CD8-positive, alpha-beta memory T cell (primary cell): ENCODE results near the gene CACYBP. TPM values are rescaled to one million over a fixed set of nuclear protein-coding genes. Genes with fewer than 3 reads are reported as not detected.
A peak's percentile ranks its signal among the peaks of the same experiment; 100 is the strongest.

Experiments used
- CTCF ChIA-PET: fragments of 350-600 bp; sonication (Branson Sonifier 250); formaldehyde crosslinking; loops from one replicate; lab custom pipeline; 2021; ENCODE audit warnings: antibody characterized with exemption; lab: Charles Lee
- POLR2A ChIA-PET: fragments of 350-600 bp; sonication (Branson Sonifier 250); formaldehyde crosslinking; loops from one replicate; lab custom pipeline; 2021; ENCODE audit warnings: antibody characterized with exemption; lab: Charles Lee
- DNase-seq, 5 donors: peaks; one replicate each; pipeline versions ENCODE4 v3.0.0 to v3.0.0-alpha.2; 2020 to 2022; ENCODE audit warnings: mixed read lengths in 1 of 5
- H3K27ac ChIP-seq: one replicate; pipeline ENCODE4 v1.7.0; 2013; ENCODE audit warnings: low read depth, mild to moderate bottlenecking, low read length, moderate library complexity
- H3K27me3 ChIP-seq: 2 replicates; pipeline ENCODE4 v1.7.0; 2013; ENCODE audit warnings: low read length, mild to moderate bottlenecking; ENCODE audit not compliant: insufficient read depth, poor library complexity, severe bottlenecking
- H3K36me3 ChIP-seq: 2 replicates; pipeline ENCODE4 v1.7.0; 2013; ENCODE audit warnings: mild to moderate bottlenecking, low read length, moderate library complexity; ENCODE audit not compliant: insufficient read depth
- H3K4me1 ChIP-seq: 2 replicates; pipeline ENCODE4 v1.7.0; 2013; ENCODE audit warnings: mild to moderate bottlenecking, low read length, moderate library complexity; ENCODE audit not compliant: insufficient read depth
- H3K4me3 ChIP-seq: 2 replicates; pipeline ENCODE4 v1.7.0; 2013; ENCODE audit warnings: mild to moderate bottlenecking, low read length
- H3K9me3 ChIP-seq: 2 replicates; pipeline ENCODE4 v1.7.0; 2013; ENCODE audit warnings: mild to moderate bottlenecking, low read length
- H3K27ac Mint-ChIP-seq, 8 donors: one replicate each; pipeline ENCODE4 v1.8.0; 2020 to 2021; ENCODE audit warnings: mixed read lengths in 8 of 8, mild to moderate bottlenecking in 6 of 8, inconsistent platforms in 3 of 8, moderate library complexity in 3 of 8
- H3K27me3 Mint-ChIP-seq, 2 donors: one replicate each; pipeline ENCODE4 v1.8.0; 2020 to 2021; ENCODE audit warnings: mixed read lengths in 2 of 2, mild to moderate bottlenecking in 1 of 2, moderate library complexity in 1 of 2
- H3K36me3 Mint-ChIP-seq, 3 donors: one replicate each; pipeline ENCODE4 v1.8.0; 2020 to 2021; ENCODE audit warnings: mixed read lengths in 3 of 3, inconsistent platforms in 1 of 3, mild to moderate bottlenecking in 1 of 3
- H3K4me1 Mint-ChIP-seq, 3 donors: one replicate each; pipeline ENCODE4 v1.8.0; 2020 to 2021; ENCODE audit warnings: mixed read lengths in 3 of 3, inconsistent platforms in 1 of 3, mild to moderate bottlenecking in 1 of 3
- H3K4me3 Mint-ChIP-seq, 7 donors: one replicate each; pipeline ENCODE4 v1.8.0; 2020 to 2021; ENCODE audit warnings: mixed read lengths in 7 of 7, mild to moderate bottlenecking in 6 of 7, moderate library complexity in 4 of 7, inconsistent platforms in 2 of 7
- H3K9me3 Mint-ChIP-seq, 5 donors: one replicate each; pipeline ENCODE4 v1.8.0; 2020 to 2022; ENCODE audit warnings: mixed read lengths in 5 of 5, mild to moderate bottlenecking in 3 of 5, moderate library complexity in 2 of 5, inconsistent platforms in 1 of 5
- polyA plus RNA-seq: library from polyadenylated mRNA; unstranded; fragments of 300-500 nt; fragmentation: Illumina TruSeq; gene quantifications from one replicate; pipeline ENCODE4 v1.2.3, GENCODE V29; 2021
- total RNA-seq, 2 experiments: library from RNA; stranded (reverse); gene quantifications; one replicate each; pipeline ENCODE4 v1.2.3, GENCODE V29; 2021

CACYBP gene
- total and polyA plus RNA-seq, 3 experiments from 2014 or later, result 166 to 372 (median 345) TPM

DNA sequence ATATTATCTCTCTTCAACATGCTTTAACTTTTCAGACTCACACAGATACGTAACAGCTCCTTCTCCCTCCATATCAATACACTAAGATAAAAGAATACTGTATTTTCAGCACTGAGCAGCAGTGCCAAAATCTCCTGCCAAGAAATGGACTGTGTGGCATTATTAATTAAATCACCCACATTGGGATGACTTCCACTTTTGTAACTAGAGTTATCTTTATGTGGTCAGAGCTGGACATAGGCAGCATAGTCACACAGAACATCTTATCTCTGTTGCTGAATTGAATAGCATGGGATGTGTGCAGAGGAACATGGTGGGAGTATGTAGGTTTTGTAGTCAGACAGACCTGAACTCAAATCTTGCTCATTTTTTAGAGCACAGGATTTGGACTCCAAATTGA lies 41.4 kb upstream of the CACYBP start:
- Mint-ChIP-seq H3K27me3 (no peaks in the 10 kb centered on the region), H3K4me1 (peaks cover 28 to 52% (median 51%) of the 10 kb centered on the region in 3 donors), H3K4me3 (peak overlapping the region in 2 of 7 donors; percentile 16 to 28), H3K36me3 (peaks cover 0 to 14% (median 5%) of the 10 kb centered on the region in 3 donors), H3K9me3 (no peaks in the 10 kb centered on the region), H3K27ac (peak overlapping the region in 4 of 8 donors; percentile 30 to 55 (median 50))
- Histone ChIP-seq H3K27me3 (no peaks in the 10 kb centered on the region), H3K9me3 (no peaks in the 10 kb centered on the region), H3K4me3 (no peak overlapping the region), H3K4me1 (peaks cover 11% of the 10 kb centered on the region), H3K36me3 (no peaks in the 10 kb centered on the region), H3K27ac (no peak overlapping the region)
- DNase-seq, result no peak
- POLR2A ChIA-PET, result no interaction called here
- CTCF ChIA-PET, result no interaction called here

DNA sequence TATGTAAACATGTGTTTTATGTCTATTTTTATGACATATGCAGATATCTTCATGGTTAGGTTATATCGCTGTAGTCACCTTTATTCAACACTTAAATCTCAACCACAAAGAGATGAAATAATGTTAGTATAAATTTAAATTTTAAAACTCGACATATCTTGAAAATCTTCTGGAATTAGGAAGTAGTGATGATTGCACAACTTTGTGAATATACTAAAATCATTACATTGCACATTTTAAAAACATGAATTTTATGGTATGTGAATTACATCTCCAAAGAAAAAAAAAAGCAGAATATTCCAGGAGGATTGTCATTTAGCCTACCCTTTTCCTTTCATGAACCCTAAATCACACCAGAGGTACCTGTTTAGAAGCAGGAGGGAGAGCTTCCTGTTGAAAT lies 39.4 kb upstream of the CACYBP start:
- Histone ChIP-seq H3K27ac (no peak overlapping the region), H3K4me3 (no peak overlapping the region), H3K36me3 (no peaks in the 10 kb centered on the region), H3K4me1 (peaks cover 30% of the 10 kb centered on the region), H3K9me3 (no peaks in the 10 kb centered on the region), H3K27me3 (no peaks in the 10 kb centered on the region)
- ChIA-PET POLR2A (no interaction called here), CTCF (no interaction called here)
- no peak for DNase-seq
- Mint-ChIP-seq H3K27ac (no peak overlapping the region), H3K4me1 (peaks cover 33 to 52% (median 51%) of the 10 kb centered on the region in 3 donors), H3K9me3 (no peaks in the 10 kb centered on the region), H3K4me3 (no peak overlapping the region), H3K27me3 (no peaks in the 10 kb centered on the region), H3K36me3 (peaks cover 0 to 19% (median 5%) of the 10 kb centered on the region in 3 donors)

DNA sequence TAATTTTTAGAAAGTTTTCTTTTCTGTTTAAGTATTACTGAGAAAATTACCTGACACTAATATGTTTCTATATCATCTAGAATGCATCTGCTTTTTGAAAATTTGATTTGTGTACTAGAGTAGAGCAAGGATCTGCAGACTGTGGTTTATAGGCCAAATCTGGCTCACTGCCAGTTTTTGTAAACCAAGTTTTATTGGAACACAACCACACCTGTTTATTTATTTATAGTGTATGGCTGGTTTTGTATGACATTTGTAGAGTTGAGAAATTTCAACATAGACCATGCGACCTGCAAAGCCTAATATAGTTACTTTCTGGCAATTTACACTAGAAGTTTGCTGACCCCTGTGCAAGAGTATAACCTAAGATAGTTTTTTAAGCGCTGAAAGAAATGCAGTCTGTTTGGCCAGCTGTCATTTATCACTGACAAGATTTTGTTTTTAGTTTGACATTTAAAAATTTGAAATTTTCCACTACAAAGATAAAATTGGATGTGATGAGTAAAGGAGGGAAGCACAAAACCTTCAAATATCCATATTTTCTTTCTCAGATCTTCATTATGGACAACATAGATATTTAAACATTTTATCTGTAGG lies 36.1 kb upstream of the CACYBP start:
- peak overlapping the region; percentile 80 for H3K27ac ChIP-seq
- H3K9me3 Mint-ChIP-seq, result no peaks in the 10 kb centered on the region
- POLR2A ChIA-PET, result interaction anchor here (0.6 to 8.3 kb wide), 7 partner anchors 9 to 810 kb away, joined by 3 to 123 read pairs (median 4); partner anchors contain the start of gene CACYBP
- no peak for DNase-seq
- peaks cover 0 to 9% (median 2%) of the 10 kb centered on the region in 3 donors for H3K36me3 Mint-ChIP-seq
- peak overlapping the region; percentile 82 to 99 (median 94) for H3K27ac Mint-ChIP-seq
- H3K27me3 ChIP-seq, result no peaks in the 10 kb centered on the region
- peaks cover 47 to 60% (median 56%) of the 10 kb centered on the region in 3 donors for H3K4me1 Mint-ChIP-seq
- peaks cover 56% of the 10 kb centered on the region for H3K4me1 ChIP-seq
- no peaks in the 10 kb centered on the region for H3K36me3 ChIP-seq
- no peaks in the 10 kb centered on the region for H3K27me3 Mint-ChIP-seq
- H3K9me3 ChIP-seq, result no peaks in the 10 kb centered on the region
- peak overlapping the region in 6 of 7 donors; percentile 15 to 87 (median 78) for H3K4me3 Mint-ChIP-seq
- no peak overlapping the region for H3K4me3 ChIP-seq
- CTCF ChIA-PET, result interaction anchor here (0.7 to 1.9 kb wide), 3 partner anchors 21 to 164 kb away, joined by 3 to 6 read pairs (median 5); partner anchors contain the start of gene CACYBP

DNA sequence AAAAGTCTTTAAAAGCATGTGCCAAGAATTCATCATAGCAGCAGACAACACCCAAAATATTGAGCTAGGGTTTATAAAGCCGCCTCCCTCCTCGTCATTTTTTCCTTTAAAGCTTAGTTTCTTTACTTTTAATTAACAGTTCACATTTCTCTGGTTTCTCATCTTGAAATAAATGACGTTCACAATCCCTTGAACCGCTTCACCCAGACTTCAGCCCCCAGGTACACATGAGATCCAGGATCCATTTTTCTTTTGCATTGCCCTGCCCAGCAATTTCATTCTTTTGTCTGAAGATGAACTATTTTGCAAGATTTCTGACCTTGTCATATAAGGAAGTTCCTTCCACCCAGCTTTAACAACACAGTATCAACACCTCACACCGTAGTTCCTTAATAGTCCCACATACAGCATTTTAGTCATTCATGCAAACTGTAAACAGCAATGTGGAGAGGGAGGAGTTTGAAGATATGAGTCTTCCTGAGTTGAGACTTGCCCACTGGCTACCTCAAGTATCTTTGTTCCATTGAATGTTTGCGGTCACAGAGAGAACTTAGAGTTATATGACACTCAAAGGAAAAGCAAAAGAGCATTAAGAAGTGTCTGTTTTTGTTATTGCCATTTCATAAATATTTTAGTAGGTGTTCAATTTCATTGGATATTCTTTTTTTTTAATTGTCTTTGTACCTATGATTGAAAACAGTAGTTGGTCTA lies 35.3 kb upstream of the CACYBP start:
- peak in 3 of 5 donors; percentile 46 to 67 (median 60) for DNase-seq
- CTCF ChIA-PET, result interaction anchor here (0.7 to 3.2 kb wide), 4 partner anchors 20 to 165 kb away, joined by 3 to 12 read pairs (median 4); no protein-coding TSS in a partner anchor
- no peaks in the 10 kb centered on the region for H3K27me3 Mint-ChIP-seq

DNA sequence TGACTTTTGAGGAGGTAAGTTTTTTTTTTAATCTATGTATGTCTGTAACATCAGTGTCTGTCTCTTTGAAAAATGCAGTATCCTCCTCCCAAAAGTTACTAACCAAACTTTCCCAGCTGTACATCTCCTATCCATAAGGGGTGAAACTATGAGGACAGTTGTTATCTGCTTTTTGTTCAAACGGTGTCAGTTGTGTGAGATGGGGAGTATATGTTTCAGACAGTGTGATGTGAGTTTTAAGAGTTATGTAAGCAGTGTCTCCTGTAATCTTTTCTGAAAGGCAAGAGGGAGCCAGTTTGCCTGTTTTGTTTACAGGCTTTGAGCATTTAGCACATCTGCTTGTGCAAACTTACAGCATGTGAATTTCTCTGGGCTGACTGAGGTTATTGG lies 34.8 kb upstream of the CACYBP start:
- H3K27me3 ChIP-seq, result no peaks in the 10 kb centered on the region
- POLR2A ChIA-PET, result interaction anchor here (2.9 to 8.3 kb wide), 2 partner anchors 34 to 165 kb away, joined by 17 to 123 read pairs; partner anchors contain the start of gene CACYBP
- H3K27ac Mint-ChIP-seq, result peak overlapping the region; percentile 82 to 99 (median 94)
- no peaks in the 10 kb centered on the region for H3K9me3 Mint-ChIP-seq
- H3K4me1 ChIP-seq, result peaks cover 68% of the 10 kb centered on the region
- DNase-seq, result peak in 2 of 5 donors; percentile 38 to 63
- H3K4me3 Mint-ChIP-seq, result peak overlapping the region; percentile 27 to 89 (median 85)
- H3K4me1 Mint-ChIP-seq, result peaks cover 60 to 68% (median 64%) of the 10 kb centered on the region in 3 donors
- peak overlapping the region; percentile 80 for H3K27ac ChIP-seq
- H3K4me3 ChIP-seq, result peak overlapping the region; percentile 50
- CTCF ChIA-PET, result interaction anchor here (0.9 to 3.2 kb wide), 7 partner anchors 12 to 159 kb away, joined by 3 to 12 read pairs (median 5); no protein-coding TSS in a partner anchor
- peaks cover 0 to 16% (median 2%) of the 10 kb centered on the region in 3 donors for H3K36me3 Mint-ChIP-seq
- H3K27me3 Mint-ChIP-seq, result no peaks in the 10 kb centered on the region
- no peaks in the 10 kb centered on the region for H3K9me3 ChIP-seq
- no peaks in the 10 kb centered on the region for H3K36me3 ChIP-seq

More for the DNA sequence above, 35.3 kb upstream of the CACYBP start:
- H3K27me3 ChIP-seq, result no peaks in the 10 kb centered on the region
- Mint-ChIP-seq H3K27ac (peak overlapping the region; percentile 82 to 99 (median 94)), H3K36me3 (peaks cover 0 to 13% (median 2%) of the 10 kb centered on the region in 3 donors), H3K9me3 (no peaks in the 10 kb centered on the region), H3K4me1 (peaks cover 55 to 63% (median 61%) of the 10 kb centered on the region in 3 donors), H3K4me3 (peak overlapping the region; percentile 27 to 89 (median 85))
- H3K4me3 ChIP-seq, result peak overlapping the region; percentile 50
- peak overlapping the region; percentile 80 for H3K27ac ChIP-seq
- no peaks in the 10 kb centered on the region for H3K9me3 ChIP-seq
- POLR2A ChIA-PET, result interaction anchor here (0.6 to 8.3 kb wide), 6 partner anchors 10 to 811 kb away, joined by 3 to 123 read pairs (median 4); partner anchors contain the start of gene CACYBP
- no peaks in the 10 kb centered on the region for H3K36me3 ChIP-seq
- H3K4me1 ChIP-seq, result peaks cover 63% of the 10 kb centered on the region

DNA sequence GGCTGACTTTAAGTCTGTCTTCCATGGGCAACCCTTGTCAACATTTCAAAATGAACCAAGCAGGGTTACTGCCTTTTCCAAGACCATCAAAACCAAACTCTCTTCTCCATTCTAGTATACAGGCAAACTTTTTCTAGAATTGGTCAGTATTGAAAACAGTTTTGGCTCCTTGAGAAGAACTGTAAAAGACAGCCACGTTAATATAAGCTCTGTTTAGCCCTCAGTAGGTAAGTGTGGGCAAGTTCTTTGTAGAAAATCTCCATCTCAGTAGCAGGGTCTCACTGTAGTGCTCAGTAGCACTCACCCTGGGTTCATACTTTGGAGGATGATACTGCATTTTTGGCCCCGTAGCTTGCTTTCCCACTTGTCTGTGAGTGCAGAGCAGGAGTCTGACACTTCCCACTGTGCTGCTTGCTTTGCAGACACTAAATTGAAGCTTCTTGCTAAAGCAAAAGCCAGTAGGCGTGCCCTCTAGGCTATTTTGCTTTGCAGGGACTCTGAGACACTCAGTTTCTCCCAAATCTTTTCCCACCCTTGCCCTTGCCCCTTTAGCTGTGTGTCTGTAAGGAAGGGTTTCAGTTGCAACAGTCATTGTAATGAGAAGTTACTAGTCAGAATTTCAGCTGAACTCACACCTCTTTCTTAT lies 34.3 kb upstream of the CACYBP start:
- CTCF ChIA-PET, result interaction anchor here (1.0 to 3.2 kb wide), 6 partner anchors 12 to 35 kb away, joined by 3 to 12 read pairs (median 5); no protein-coding TSS in a partner anchor
- no peaks in the 10 kb centered on the region for H3K36me3 ChIP-seq
- peak in 4 of 5 donors; percentile 14 to 58 (median 26) for DNase-seq
- POLR2A ChIA-PET, result interaction anchor here (0.6 to 8.3 kb wide), 4 partner anchors 20 to 443 kb away, joined by 3 to 123 read pairs (median 11); partner anchors contain the start of gene CACYBP
- peak overlapping the region; percentile 82 to 99 (median 94) for H3K27ac Mint-ChIP-seq
- no peaks in the 10 kb centered on the region for H3K9me3 Mint-ChIP-seq
- peak overlapping the region; percentile 50 for H3K4me3 ChIP-seq
- H3K4me1 ChIP-seq, result peaks cover 73% of the 10 kb centered on the region
- H3K36me3 Mint-ChIP-seq, result peaks cover 0 to 20% (median under 1%) of the 10 kb centered on the region in 3 donors
- no peaks in the 10 kb centered on the region for H3K27me3 ChIP-seq
- peaks cover 65 to 72% (median 69%) of the 10 kb centered on the region in 3 donors for H3K4me1 Mint-ChIP-seq
- peak overlapping the region; percentile 80 for H3K27ac ChIP-seq
- no peaks in the 10 kb centered on the region for H3K27me3 Mint-ChIP-seq
- H3K9me3 ChIP-seq, result no peaks in the 10 kb centered on the region
- peak overlapping the region; percentile 27 to 89 (median 85) for H3K4me3 Mint-ChIP-seq

DNA sequence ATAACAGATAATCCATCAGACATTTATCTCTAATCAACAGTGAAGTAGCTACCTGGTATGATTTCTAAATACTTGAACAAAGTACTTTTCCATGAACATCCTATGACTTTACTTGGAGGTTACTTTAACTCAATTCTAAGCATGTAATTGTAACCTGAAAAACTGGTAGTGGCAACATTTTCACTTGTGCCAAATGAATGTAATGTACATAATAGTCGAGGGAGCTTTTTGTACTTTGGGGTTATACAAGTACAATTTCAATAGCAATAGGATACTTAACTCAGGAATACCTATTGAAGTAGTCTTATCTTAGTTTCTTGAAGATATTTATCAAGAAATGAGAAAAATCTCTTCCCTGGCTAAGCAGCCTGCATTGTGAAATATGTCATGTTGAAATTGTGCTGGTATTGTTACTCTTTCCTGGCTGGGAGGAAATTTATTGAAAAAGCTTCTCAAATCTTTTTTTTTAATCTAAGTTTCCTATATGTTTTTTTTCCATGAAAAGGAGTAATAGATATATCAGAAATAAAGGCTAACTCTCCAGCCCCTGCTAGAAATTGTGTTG lies 33.7 kb upstream of the CACYBP start:
- Histone ChIP-seq H3K27me3 (no peaks in the 10 kb centered on the region), H3K36me3 (no peaks in the 10 kb centered on the region), H3K9me3 (no peaks in the 10 kb centered on the region), H3K27ac (peak overlapping the region; percentile 80), H3K4me1 (peaks cover 76% of the 10 kb centered on the region), H3K4me3 (peak overlapping the region; percentile 50)
- Mint-ChIP-seq H3K36me3 (peaks cover 0 to 20% (median 0%) of the 10 kb centered on the region in 3 donors), H3K4me1 (peaks cover 69 to 73% (median 71%) of the 10 kb centered on the region in 3 donors), H3K27ac (peak overlapping the region; percentile 82 to 99 (median 94)), H3K27me3 (no peaks in the 10 kb centered on the region), H3K4me3 (peak overlapping the region; percentile 69 to 89 (median 85)), H3K9me3 (no peaks in the 10 kb centered on the region)
- ChIA-PET POLR2A (interaction anchor here (0.6 to 8.3 kb wide), 4 partner anchors 20 to 444 kb away, joined by 3 to 123 read pairs (median 11); partner anchors contain the start of gene CACYBP), CTCF (interaction anchor here (1.0 to 3.2 kb wide), 6 partner anchors 13 to 35 kb away, joined by 3 to 12 read pairs (median 5); no protein-coding TSS in a partner anchor)
- no peak for DNase-seq
